IMR-90 (cell line): ENCODE data around the gene REC114. TPM values are rescaled to one million over a fixed set of nuclear protein-coding genes. Genes with fewer than 3 reads are reported as not detected.

Experiments
- ATAC-seq: fragments of 200-7000 bp; cut with Tn5 transposase; 2 replicates; pipeline ENCODE4 v1.9.1; 2020; ENCODE audit warnings: low read depth, mild to moderate bottlenecking, moderate library complexity
- BruUV-seq: library from RNA; stranded (reverse); fragments of 400-500 nt; replicated peaks from 2 replicates; lab custom pipeline; 2021; lab: Mats Ljungman, UMichigan
- CTCF ChIA-PET: fragments of 300-600 bp; formaldehyde crosslinking; extraction: SDS; loops from one replicate; lab custom pipeline; 2021; ENCODE audit warnings: antibody characterized with exemption; lab: Yijun Ruan, JAX
- POLR2A ChIA-PET: fragments of 300-600 bp; sonication (Branson Sonifier 250); formaldehyde crosslinking; loops from one replicate; lab custom pipeline; 2022; ENCODE audit warnings: antibody characterized with exemption; ENCODE audit not compliant: unreplicated experiment; lab: Charles Lee
- DNase-seq: peaks from one replicate; pipeline ENCODE4 v3.0.0; 2013
- H2AFZ ChIP-seq: replicated peaks from 2 replicates; pipeline ENCODE3; 2013; ENCODE audit warnings: low read length, mild to moderate bottlenecking; ENCODE audit not compliant: poor library complexity
- H2AK5ac ChIP-seq: 2 replicates; pipeline ENCODE4 v1.6.1; 2013; ENCODE audit warnings: low read depth, low read length, inconsistent platforms
- H2AK9ac ChIP-seq: replicated peaks from 2 replicates; pipeline ENCODE3; 2013; ENCODE audit warnings: mild to moderate bottlenecking, low read depth, low read length, moderate library complexity; ENCODE audit not compliant: poor library complexity
- H2BK120ac ChIP-seq: 2 replicates; pipeline ENCODE4 v1.6.1; 2013; ENCODE audit warnings: low read depth, low read length, inconsistent platforms
- H2BK15ac ChIP-seq: 3 replicates; pipeline ENCODE4 v1.6.1; 2013; ENCODE audit warnings: low read depth, low read length, inconsistent platforms
- H2BK20ac ChIP-seq: 2 replicates; pipeline ENCODE4 v1.6.1; 2013; ENCODE audit warnings: low read depth, mild to moderate bottlenecking, inconsistent platforms, low read length, moderate library complexity
- H2BK5ac ChIP-seq: 2 replicates; pipeline ENCODE4 v1.6.1; 2013; ENCODE audit warnings: mild to moderate bottlenecking, low read depth, low read length, inconsistent platforms; ENCODE audit not compliant: poor library complexity, severe bottlenecking
- H3K14ac ChIP-seq: replicated peaks from 2 replicates; pipeline ENCODE4 v1.6.1; 2013; ENCODE audit warnings: low read depth, low read length, inconsistent platforms
- H3K18ac ChIP-seq: 2 replicates; pipeline ENCODE4 v1.6.1; 2013; ENCODE audit warnings: low read depth, low read length, control low read depth
- H3K23ac ChIP-seq: 2 replicates; pipeline ENCODE4 v1.6.1; 2013; ENCODE audit warnings: low read depth, low read length, inconsistent platforms
- H3K27ac ChIP-seq: 2 replicates; pipeline ENCODE4 v1.5.1; 2013; ENCODE audit warnings: mild to moderate bottlenecking, control low read depth, low read length; ENCODE audit not compliant: insufficient read depth
- H3K27me3 ChIP-seq: 2 replicates; pipeline ENCODE4 v1.6.1; 2013; ENCODE audit warnings: low read length; ENCODE audit not compliant: control insufficient read depth, insufficient read depth
- H3K36me3 ChIP-seq: 2 replicates; pipeline ENCODE4 v1.6.1; 2013; ENCODE audit warnings: low read length, mixed read lengths; ENCODE audit not compliant: control insufficient read depth, insufficient read depth
- H3K4ac ChIP-seq: 2 replicates; pipeline ENCODE4 v1.6.1; 2013; ENCODE audit warnings: low read depth, low read length, inconsistent platforms
- H3K4me1 ChIP-seq: 2 replicates; pipeline ENCODE4 v1.6.1; 2013; ENCODE audit warnings: low read length, mixed read lengths; ENCODE audit not compliant: control insufficient read depth, insufficient read depth
- H3K4me2 ChIP-seq: 2 replicates; pipeline ENCODE4 v1.6.1; 2013; ENCODE audit warnings: low read depth, mild to moderate bottlenecking, control low read depth, low read length, moderate library complexity
- H3K4me3 ChIP-seq: 2 replicates; pipeline ENCODE4 v1.5.1; 2013; ENCODE audit warnings: low read depth, mild to moderate bottlenecking, control low read depth, low read length, moderate library complexity; ENCODE audit not compliant: insufficient read depth
- H3K56ac ChIP-seq: 2 replicates; pipeline ENCODE4 v1.6.1; 2013; ENCODE audit warnings: low read length, inconsistent platforms; ENCODE audit not compliant: insufficient read depth; ENCODE audit errors: extremely low read depth
- H3K79me1 ChIP-seq, 2 experiments: 2 replicates each; pipeline ENCODE4 v1.6.1; 2013; ENCODE audit warnings: low read length in 2 of 2, inconsistent platforms in 1 of 2, low read depth in 1 of 2
- H3K9ac ChIP-seq: 2 replicates; pipeline ENCODE4 v1.6.1; 2013; ENCODE audit warnings: low read depth, low read length, control low read depth
- H3K9me1 ChIP-seq: 2 replicates; pipeline ENCODE4 v1.6.1; 2013; ENCODE audit warnings: low read length, inconsistent platforms; ENCODE audit not compliant: insufficient read depth
- H3K9me3 ChIP-seq: 2 replicates; pipeline ENCODE4 v1.6.1; 2013; ENCODE audit warnings: low read length; ENCODE audit not compliant: control insufficient read depth, insufficient read depth
- H4K20me1 ChIP-seq: 2 replicates; pipeline ENCODE4 v1.6.1; 2013; ENCODE audit warnings: low read length, inconsistent platforms; ENCODE audit not compliant: insufficient read depth
- H4K5ac ChIP-seq: 2 replicates; pipeline ENCODE4 v1.6.1; 2013; ENCODE audit warnings: mild to moderate bottlenecking, low read depth, low read length, control low read depth
- H4K8ac ChIP-seq, 2 experiments: 2 replicates each; pipeline ENCODE4 v1.6.1; 2013; ENCODE audit warnings: low read depth in 2 of 2, low read length in 2 of 2, control low read depth in 1 of 2, inconsistent platforms in 1 of 2
- H4K91ac ChIP-seq: 2 replicates; pipeline ENCODE4 v1.6.1; 2013; ENCODE audit warnings: low read depth, low read length, inconsistent platforms; ENCODE audit not compliant: insufficient read depth
- BHLHE40 ChIP-seq: fragments of 150-350 bp; IDR thresholded peaks from 2 replicates; pipeline ENCODE4 v1.6.1; 2016; ENCODE audit warnings: mild to moderate bottlenecking, low read depth, low read length
- CEBPB ChIP-seq: IDR thresholded peaks from 2 replicates; pipeline ENCODE4 v1.6.1; 2012; ENCODE audit warnings: low read depth, low read length, improper control_type of control experiment
- CHD1 ChIP-seq: IDR thresholded peaks from 2 replicates; pipeline ENCODE4 v1.6.1; 2012; ENCODE audit warnings: low read depth, low read length, improper control_type of control experiment
- CTCF ChIP-seq: conservative IDR thresholded peaks from 2 replicates; pipeline ENCODE4 v1.5.1; 2012; ENCODE audit warnings: mild to moderate bottlenecking, low read depth, low read length, improper control_type of control experiment
- ELK1 ChIP-seq: fragments of 150-350 bp; IDR thresholded peaks from 2 replicates; pipeline ENCODE4 v1.6.1; 2016; ENCODE audit warnings: low read depth, mild to moderate bottlenecking, low read length, moderate library complexity, borderline replicate concordance
- FOS ChIP-seq: fragments of 150-350 bp; IDR thresholded peaks from 2 replicates; pipeline ENCODE4 v1.6.1; 2016; ENCODE audit warnings: low read depth, low read length
- MAFK ChIP-seq: IDR thresholded peaks from 2 replicates; pipeline ENCODE4 v1.6.1; 2012; ENCODE audit warnings: low read depth, low read length, improper control_type of control experiment
- MAZ ChIP-seq: IDR thresholded peaks from 2 replicates; pipeline ENCODE4 v1.6.1; 2012; ENCODE audit warnings: low read depth, mild to moderate bottlenecking, low read length, improper control_type of control experiment, moderate library complexity, borderline replicate concordance
- MXI1 ChIP-seq: IDR thresholded peaks from 2 replicates; pipeline ENCODE4 v1.6.1; 2012; ENCODE audit warnings: low read depth, mild to moderate bottlenecking, low read length, moderate library complexity, borderline replicate concordance
- NFE2L2 ChIP-seq: fragments of 150-350 bp; IDR thresholded peaks from 2 replicates; pipeline ENCODE4 v1.6.1; 2016; ENCODE audit warnings: low read depth, mild to moderate bottlenecking, low read length
- POLR2A ChIP-seq: IDR thresholded peaks from 2 replicates; pipeline ENCODE4 v1.6.1; 2012; ENCODE audit warnings: mild to moderate bottlenecking, low read depth, low read length
- RAD21 ChIP-seq: IDR thresholded peaks from 2 replicates; pipeline ENCODE4 v1.6.1; 2012; ENCODE audit warnings: low read length, improper control_type of control experiment
- RCOR1 ChIP-seq: IDR thresholded peaks from 2 replicates; pipeline ENCODE4 v1.6.1; 2012; ENCODE audit warnings: mild to moderate bottlenecking, low read length, improper control_type of control experiment; ENCODE audit not compliant: insufficient replicate concordance
- RFX5 ChIP-seq: IDR thresholded peaks from 2 replicates; pipeline ENCODE4 v1.8.0; 2012; ENCODE audit warnings: low read depth, mild to moderate bottlenecking, low read length, moderate library complexity
- SMC3 ChIP-seq: fragments of 150-350 bp; IDR thresholded peaks from 2 replicates; pipeline ENCODE4 v1.6.1; 2016; ENCODE audit warnings: low read depth, mild to moderate bottlenecking, antibody characterized with exemption, low read length, moderate library complexity
- USF2 ChIP-seq: fragments of 150-350 bp; IDR thresholded peaks from 2 replicates; pipeline ENCODE4 v1.6.1; 2017; ENCODE audit warnings: mild to moderate bottlenecking, antibody characterized with exemption, low read length, low read depth
- WGBS, 2 experiments: methylation state at CpG; one replicate each; pipeline versions ENCODE4 v1.1.5 to v1.1.7; 2013; ENCODE audit warnings: missing lambda C conversion rate in 2 of 2; ENCODE audit not compliant: insufficient read length in 1 of 2; ENCODE audit errors: extremely low coverage in 2 of 2; 5-methylcytosine and 5-hydroxymethylcytosine counted together
- dilution Hi-C: fragments of 300-500 bp; cut with HindIII; formaldehyde crosslinking; loops from one replicate; pipeline ENCODE4 v1.14.3; 2018; ENCODE audit warnings: low sequenced_read_pairs; ENCODE audit not compliant: unreplicated experiment
- in situ Hi-C: fragments of 300-500 bp; cut with MboI; formaldehyde crosslinking; loops from 3 replicates; pipeline ENCODE4 v1.14.3; 2019; ENCODE audit warnings: low sequenced_read_pairs, inconsistent platforms, mixed read lengths
- intact Hi-C: fragments of 100-400 bp; cut with micrococcal nuclease; formaldehyde crosslinking; loops from 2 replicates; pipeline ENCODE4 v1.10.0; 2022
- polyA plus RNA-seq, 3 experiments: library from polyadenylated mRNA; depleted of rRNA; stranded (reverse); fragments of >200 nt; gene quantifications; 2 replicates each; pipeline ENCODE4 v1.2.3, GENCODE V29; 2012; ENCODE audit warnings: low replicate concordance in 1 of 3
- total RNA-seq: library from RNA; depleted of rRNA; stranded (reverse); fragments of >200 nt; gene quantifications from 2 replicates; pipeline ENCODE4 v1.2.3, GENCODE V29; 2012

REC114 gene
- total and polyA plus RNA-seq, 2 of the 4 experiments (the other 2 are of a cell fraction) = not detected

- no peak overlapping the region for H2AK5ac ChIP-seq
- WGBS, 2 experiments = no CpG with 5 or more reads among the region's 2 CpGs
- H3K56ac ChIP-seq = no peak overlapping the region
- no peak overlapping the region for H2BK15ac ChIP-seq
- no peak overlapping the region for H2BK20ac ChIP-seq
- H3K9me3 ChIP-seq = no peaks in the 10 kb centered on the region
- no peak overlapping the region for H3K14ac ChIP-seq
- no peak overlapping the region; the same call in 1 of the 2 replicates for H3K23ac ChIP-seq
- no peak overlapping the region for H3K4me3 ChIP-seq
- no peak overlapping the region for H3K4me2 ChIP-seq
- H3K27me3 ChIP-seq = no peaks in the 10 kb centered on the region
- no peak for DNase-seq
- H3K79me1 ChIP-seq = peaks cover 18 to 82% of the 10 kb centered on the region in 2 experiments
- peaks cover 27% of the 10 kb centered on the region for H3K9me1 ChIP-seq
- H2AK9ac ChIP-seq = no peak overlapping the region
- H3K4me1 ChIP-seq = peaks cover 16% of the 10 kb centered on the region
- intact Hi-C loops = loop anchor here (2.0 kb wide), 1 partner anchor 13 kb away; no protein-coding TSS in a partner anchor
- no peak overlapping the region for H4K5ac ChIP-seq
- no peak overlapping the region for H4K91ac ChIP-seq
- no peak overlapping the region for H2AFZ ChIP-seq
- ATAC-seq = no peak
- H2BK5ac ChIP-seq = no peak overlapping the region
- no peak overlapping the region for H2BK120ac ChIP-seq
- ChIA-PET CTCF (interaction anchor here (0.7 to 1.4 kb wide), 4 partner anchors 12 to 344 kb away, joined by 3 read pairs; no protein-coding TSS in a partner anchor), POLR2A (no interaction called here)
- H3K4ac ChIP-seq = no peak overlapping the region
- dilution Hi-C loops = no loop called here
- no peaks in the 10 kb centered on the region for H3K36me3 ChIP-seq
- peaks cover 90% of the 10 kb centered on the region for H4K20me1 ChIP-seq
- no peak overlapping the region for H3K9ac ChIP-seq
- no peak for TF ChIP-seq CHD1
- TF ChIP-seq MXI1 = no peak
- no peak for TF ChIP-seq RAD21
- TF ChIP-seq FOS = no peak
- TF ChIP-seq SMC3 = no peak
- TF ChIP-seq MAZ = no peak
- no peak for TF ChIP-seq CEBPB
- no peak for TF ChIP-seq MAFK
- TF ChIP-seq NFE2L2 = no peak
- no peak for TF ChIP-seq CTCF
- TF ChIP-seq RFX5 = no peak
- TF ChIP-seq POLR2A = no peak
- TF ChIP-seq RCOR1 = no peak
- TF ChIP-seq USF2 = no peak
- TF ChIP-seq BHLHE40 = no peak
- TF ChIP-seq ELK1 = no peak
- no peak overlapping the region for H4K8ac ChIP-seq
- H3K18ac ChIP-seq = no peak overlapping the region
- BruUV-seq = no TSS peak
- in situ Hi-C loops = no loop called here
- H3K27ac ChIP-seq = no peak overlapping the region
Observed at GRCh38 chr15:73607405-73607804, 164.4 kb downstream of the REC114 start.
